ENCODE results near the gene PGAP6. TPM values are rescaled to one million over a fixed set of nuclear protein-coding genes. Genes with fewer than 3 reads are reported as not detected.

The PGAP6 gene
- total RNA-seq, 1 donor from 2014 or later = 80.5 TPM

GRCh38 chr16:375927-376816, 5.6 kb downstream of the PGAP6 start:
- no peaks in the 10 kb centered on the region for H3K36me3 ChIP-seq (ENCODE audit: insufficient read depth, low read length)
- TF ChIP-seq EZH2 (IDR thresholded peaks at IDR 0.05; ENCODE audit: insufficient read depth, low read length) = no peak
- TF ChIP-seq CTCF (IDR thresholded peaks at IDR 0.05; ENCODE audit: insufficient read depth, low read depth, low read length) = no peak
- no peaks in the 10 kb centered on the region for H3K27me3 ChIP-seq (ENCODE audit: insufficient read depth, low read length)
- H3K27ac ChIP-seq (ENCODE audit: low read depth, low read length) = no peak overlapping the region
- no peaks in the 10 kb centered on the region for H3K9me3 ChIP-seq (ENCODE audit: insufficient read depth, low read depth, low read length)
- H3K9ac ChIP-seq (ENCODE audit: low read length) = no peak overlapping the region
- H3K4me2 ChIP-seq (ENCODE audit: low read length) = no peak overlapping the region
- H4K20me1 ChIP-seq (ENCODE audit: insufficient read depth, low read length) = peaks cover 30% of the 10 kb centered on the region
- no peak overlapping the region for H2AFZ ChIP-seq (ENCODE audit: low read depth, low read length)
- H3K4me1 Mint-ChIP-seq (ENCODE audit: low read depth, unreplicated experiment) = peaks cover 3% of the 10 kb centered on the region
- FAIRE-seq (no peak), DNase-seq (ENCODE audit: low read depth) (no peak)
- no peaks in the 10 kb centered on the region for H3K9me3 Mint-ChIP-seq (ENCODE audit: unreplicated experiment)
- H3K27ac Mint-ChIP-seq (ENCODE audit: unreplicated experiment) = no peak overlapping the region
- no peaks in the 10 kb centered on the region for H3K36me3 Mint-ChIP-seq (ENCODE audit: low read depth, unreplicated experiment)
- no peak overlapping the region for H3K4me3 ChIP-seq (ENCODE audit: insufficient read depth, low read depth, low read length)
- no peaks in the 10 kb centered on the region for H3K27me3 Mint-ChIP-seq (ENCODE audit: low read depth, unreplicated experiment)
- no peak overlapping the region for H3K4me3 Mint-ChIP-seq (ENCODE audit: unreplicated experiment)
- peaks cover 3% of the 10 kb centered on the region for H3K4me1 ChIP-seq (ENCODE audit: insufficient read depth, low read length)
- H3K79me2 ChIP-seq (ENCODE audit: insufficient read depth, low read length) = peaks cover 24% of the 10 kb centered on the region

GRCh38 chr16:375212-375611, 6.6 kb downstream of the PGAP6 start:
- Mint-ChIP-seq H3K36me3 (ENCODE audit: low read depth, unreplicated experiment) (peaks cover 2% of the 10 kb centered on the region), H3K9me3 (ENCODE audit: unreplicated experiment) (no peaks in the 10 kb centered on the region), H3K27ac (ENCODE audit: unreplicated experiment) (no peak overlapping the region), H3K4me1 (ENCODE audit: low read depth, unreplicated experiment) (peaks cover 8% of the 10 kb centered on the region), H3K4me3 (ENCODE audit: unreplicated experiment) (no peak overlapping the region), H3K27me3 (ENCODE audit: low read depth, unreplicated experiment) (no peaks in the 10 kb centered on the region)
- Histone ChIP-seq H3K4me2 (ENCODE audit: low read length) (no peak overlapping the region), H3K27ac (ENCODE audit: low read depth, low read length) (no peak overlapping the region), H3K36me3 (ENCODE audit: insufficient read depth, low read length) (no peaks in the 10 kb centered on the region), H3K79me2 (ENCODE audit: insufficient read depth, low read length) (peaks cover 19% of the 10 kb centered on the region), H3K27me3 (ENCODE audit: insufficient read depth, low read length) (no peaks in the 10 kb centered on the region), H4K20me1 (ENCODE audit: insufficient read depth, low read length) (peaks cover 22% of the 10 kb centered on the region), H3K4me3 (ENCODE audit: insufficient read depth, low read depth, low read length) (no peak overlapping the region), H3K4me1 (ENCODE audit: insufficient read depth, low read length) (no peaks in the 10 kb centered on the region), H3K9me3 (ENCODE audit: insufficient read depth, low read depth, low read length) (no peaks in the 10 kb centered on the region), H3K9ac (ENCODE audit: low read length) (no peak overlapping the region), H2AFZ (ENCODE audit: low read depth, low read length) (no peak overlapping the region)
- no peak for FAIRE-seq
- no peak for DNase-seq (ENCODE audit: low read depth)
- TF ChIP-seq EZH2 (IDR thresholded peaks at IDR 0.05; ENCODE audit: insufficient read depth, low read length) (no peak), CTCF (IDR thresholded peaks at IDR 0.05; ENCODE audit: insufficient read depth, low read depth, low read length) (no peak)

- DNase-seq (ENCODE audit: low read depth) (no peak), FAIRE-seq (no peak)
- Histone ChIP-seq H3K4me2 (ENCODE audit: low read length) (no peak overlapping the region), H2AFZ (ENCODE audit: low read depth, low read length) (no peak overlapping the region), H3K4me3 (ENCODE audit: insufficient read depth, low read depth, low read length) (no peak overlapping the region), H3K36me3 (ENCODE audit: insufficient read depth, low read length) (no peaks in the 10 kb centered on the region), H4K20me1 (ENCODE audit: insufficient read depth, low read length) (peaks cover 19% of the 10 kb centered on the region), H3K4me1 (ENCODE audit: insufficient read depth, low read length) (peaks cover 4% of the 10 kb centered on the region), H3K27me3 (ENCODE audit: insufficient read depth, low read length) (no peaks in the 10 kb centered on the region), H3K27ac (ENCODE audit: low read depth, low read length) (no peak overlapping the region), H3K79me2 (ENCODE audit: insufficient read depth, low read length) (peaks cover 12% of the 10 kb centered on the region), H3K9me3 (ENCODE audit: insufficient read depth, low read depth, low read length) (no peaks in the 10 kb centered on the region), H3K9ac (ENCODE audit: low read length) (no peak overlapping the region)
- TF ChIP-seq CTCF (IDR thresholded peaks at IDR 0.05; ENCODE audit: insufficient read depth, low read depth, low read length) (no peak), EZH2 (IDR thresholded peaks at IDR 0.05; ENCODE audit: insufficient read depth, low read length) (no peak)
- Mint-ChIP-seq H3K4me1 (ENCODE audit: low read depth, unreplicated experiment) (peaks cover 6% of the 10 kb centered on the region), H3K9me3 (ENCODE audit: unreplicated experiment) (no peaks in the 10 kb centered on the region), H3K27me3 (ENCODE audit: low read depth, unreplicated experiment) (no peaks in the 10 kb centered on the region), H3K36me3 (ENCODE audit: low read depth, unreplicated experiment) (peaks cover 2% of the 10 kb centered on the region), H3K4me3 (ENCODE audit: unreplicated experiment) (no peak overlapping the region), H3K27ac (ENCODE audit: unreplicated experiment) (no peak overlapping the region)
Observed at GRCh38 chr16:374616-374926, 7.2 kb downstream of the PGAP6 start.

Data from astrocyte (in vitro differentiated cells and primary cell).